Endothelial cell of umbilical vein (primary cell): ENCODE results near the gene ENTREP1.

ENCODE experiments used
- EZH2 ChIP-seq: IDR thresholded peaks from 2 replicates; pipeline ENCODE4 v1.6.1; 2012; ENCODE audit warnings: borderline replicate concordance, low read depth, mild to moderate bottlenecking, moderate library complexity, low read length, inconsistent platforms; ENCODE audit not compliant: severe bottlenecking
- FOS ChIP-seq: IDR thresholded peaks from 2 replicates; pipeline ENCODE4 v1.6.1; 2011; ENCODE audit warnings: mild to moderate bottlenecking, low read length, moderate library complexity, borderline replicate concordance; ENCODE audit not compliant: insufficient read depth
- JUN ChIP-seq: IDR thresholded peaks from 2 replicates; pipeline ENCODE4 v1.6.1; 2011; ENCODE audit warnings: borderline replicate concordance, low read depth; ENCODE audit not compliant: insufficient read length, insufficient read depth
- TF ChIP-seq, protein P1 (sequence below), 2 donors: IDR thresholded peaks; 1 replicate in 1 of 2; 2 replicates in 1 of 2; pipeline ENCODE4 v1.5.1; 2011; ENCODE audit warnings: low read length in 2 of 2, mild to moderate bottlenecking in 2 of 2, moderate library complexity in 2 of 2, control low read depth in 1 of 2, inconsistent platforms in 1 of 2, low read depth in 1 of 2; ENCODE audit not compliant: insufficient read depth in 1 of 2; ENCODE audit errors: extremely low read depth in 1 of 2
- TF ChIP-seq, protein P2 (sequence below): IDR thresholded peaks from 2 replicates; pipeline ENCODE4 v1.6.1; 2011; ENCODE audit not compliant: insufficient read depth, insufficient read length

DNA sequence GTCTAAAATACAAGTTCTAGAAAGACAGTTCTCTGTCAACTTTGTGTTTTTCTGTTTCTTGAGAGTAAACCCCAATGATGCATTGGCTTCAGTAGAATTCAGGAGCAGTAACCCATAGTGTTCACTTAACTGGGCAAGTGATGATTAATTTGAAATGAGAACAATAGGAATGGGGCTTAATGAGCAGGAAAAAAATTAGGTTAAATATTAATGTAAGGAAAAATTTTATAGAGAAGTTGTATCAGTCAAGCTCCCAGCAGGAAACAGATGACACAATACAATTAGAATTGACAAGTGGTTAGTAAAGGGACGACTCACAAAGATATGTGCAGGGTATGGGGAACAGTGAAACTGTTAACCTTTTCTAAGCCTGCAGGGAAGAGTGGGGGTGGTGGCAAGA is 38.2 kb downstream of the ENTREP1 start:
- TF ChIP-seq FOS = no peak
- TF ChIP-seq, protein P1, sequence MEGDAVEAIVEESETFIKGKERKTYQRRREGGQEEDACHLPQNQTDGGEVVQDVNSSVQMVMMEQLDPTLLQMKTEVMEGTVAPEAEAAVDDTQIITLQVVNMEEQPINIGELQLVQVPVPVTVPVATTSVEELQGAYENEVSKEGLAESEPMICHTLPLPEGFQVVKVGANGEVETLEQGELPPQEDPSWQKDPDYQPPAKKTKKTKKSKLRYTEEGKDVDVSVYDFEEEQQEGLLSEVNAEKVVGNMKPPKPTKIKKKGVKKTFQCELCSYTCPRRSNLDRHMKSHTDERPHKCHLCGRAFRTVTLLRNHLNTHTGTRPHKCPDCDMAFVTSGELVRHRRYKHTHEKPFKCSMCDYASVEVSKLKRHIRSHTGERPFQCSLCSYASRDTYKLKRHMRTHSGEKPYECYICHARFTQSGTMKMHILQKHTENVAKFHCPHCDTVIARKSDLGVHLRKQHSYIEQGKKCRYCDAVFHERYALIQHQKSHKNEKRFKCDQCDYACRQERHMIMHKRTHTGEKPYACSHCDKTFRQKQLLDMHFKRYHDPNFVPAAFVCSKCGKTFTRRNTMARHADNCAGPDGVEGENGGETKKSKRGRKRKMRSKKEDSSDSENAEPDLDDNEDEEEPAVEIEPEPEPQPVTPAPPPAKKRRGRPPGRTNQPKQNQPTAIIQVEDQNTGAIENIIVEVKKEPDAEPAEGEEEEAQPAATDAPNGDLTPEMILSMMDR (IDR thresholded peaks at IDR 0.05; ENCODE audit: extremely low read depth in 1 of 2, insufficient read depth in 1 of 2, low read depth in 1 of 2, low read length in 2 of 2) = no peak
- no peak for TF ChIP-seq JUN
- no peak for TF ChIP-seq EZH2
- TF ChIP-seq, protein P2, sequence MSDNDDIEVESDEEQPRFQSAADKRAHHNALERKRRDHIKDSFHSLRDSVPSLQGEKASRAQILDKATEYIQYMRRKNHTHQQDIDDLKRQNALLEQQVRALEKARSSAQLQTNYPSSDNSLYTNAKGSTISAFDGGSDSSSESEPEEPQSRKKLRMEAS = no peak
